Stimulated activated CD8-positive, alpha-beta memory T cell treated with anti-CD3 and anti-CD28 coated beads, Interleukin-2, amount 100 ng/mL, for 48 hours (primary cell): ENCODE data around the gene C17orf113.
"Not testable (repeated sequence)": the region's sequence is repeated elsewhere in the genome, so short reads cannot be mapped to it uniquely, and the experiment has no call there.

Experiments
- DNase-seq, 2 donors: peaks; one replicate each; pipeline ENCODE4 v3.0.0-alpha.2; 2020; ENCODE audit warnings: low read depth in 2 of 2

The C17orf113 gene

GRCh38 chr17:42042598-42043319 is 7.6 kb downstream of the C17orf113 start:
- DNase-seq = no peak

DNA sequence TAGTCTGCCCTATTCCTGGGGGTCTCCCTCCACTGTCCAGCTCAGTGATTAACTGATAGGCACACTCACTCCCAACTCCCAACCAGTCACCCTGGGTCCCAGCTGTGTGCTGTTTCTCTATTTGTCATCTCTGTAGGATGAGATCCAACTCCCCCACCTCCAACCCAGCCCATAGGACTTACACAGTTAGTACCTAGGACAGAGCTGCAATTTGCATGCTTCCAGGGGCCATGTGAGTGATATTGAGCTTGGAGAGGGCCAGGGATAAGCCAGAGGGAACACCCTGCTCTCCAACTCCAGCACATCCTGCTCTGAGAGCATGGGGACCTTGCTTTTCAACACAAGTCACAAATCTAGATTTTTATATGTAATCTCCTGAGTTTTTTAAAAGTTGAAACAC is 8.8 kb downstream of the C17orf113 start:
- DNase-seq = no peak

GRCh38 chr17:42040818-42041217 is 9.6 kb downstream of the C17orf113 start:
- no peak for DNase-seq

GRCh38 chr17:42039794-42040763 is 10.3 kb downstream of the C17orf113 start:
- no peak for DNase-seq

- DNase-seq = no peak
These were observed 12.0 kb downstream of the C17orf113 start for GRCh38 chr17:42038221-42038973.

DNA sequence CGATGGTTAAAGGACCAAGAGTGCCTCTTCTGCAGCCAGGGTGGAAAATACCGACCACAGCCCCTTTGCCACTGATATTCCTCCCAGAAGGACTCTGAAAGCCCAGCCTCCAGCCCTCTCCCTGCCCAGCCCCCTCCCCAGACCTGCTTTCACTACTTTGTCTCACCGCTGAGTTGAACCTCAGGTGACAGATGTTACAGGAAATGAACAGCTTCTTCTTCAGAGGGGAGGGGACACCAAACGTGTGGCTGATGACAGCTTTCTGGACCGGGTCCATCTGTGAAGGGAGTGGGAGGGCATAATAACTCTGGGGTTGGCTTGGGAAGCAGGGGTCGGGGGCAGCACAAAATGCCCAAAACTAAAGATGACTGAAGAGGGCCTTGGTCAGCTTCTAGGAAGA is 16.3 kb downstream of the C17orf113 start:
- no peak for DNase-seq

DNA sequence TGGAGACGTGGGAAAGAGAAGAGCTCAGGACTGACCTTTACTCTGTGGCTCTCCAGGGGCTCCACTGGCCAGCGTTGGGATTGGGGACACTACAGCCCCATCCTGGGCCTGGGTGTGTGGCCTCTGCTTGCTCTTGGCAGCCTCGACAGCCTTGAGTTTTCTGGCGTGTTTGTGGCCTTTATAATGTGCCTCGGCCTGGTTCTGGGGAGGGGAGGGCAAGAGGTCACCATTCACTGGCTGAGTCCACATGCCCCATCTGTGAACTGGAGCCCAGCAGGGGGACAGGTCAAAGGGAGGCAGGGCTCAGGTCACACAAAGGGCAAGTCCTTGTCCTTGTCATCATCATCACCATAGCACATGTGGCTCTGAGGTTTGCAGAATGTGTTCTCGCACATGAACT is 18.8 kb downstream of the C17orf113 start:
- DNase-seq = no peak

DNA sequence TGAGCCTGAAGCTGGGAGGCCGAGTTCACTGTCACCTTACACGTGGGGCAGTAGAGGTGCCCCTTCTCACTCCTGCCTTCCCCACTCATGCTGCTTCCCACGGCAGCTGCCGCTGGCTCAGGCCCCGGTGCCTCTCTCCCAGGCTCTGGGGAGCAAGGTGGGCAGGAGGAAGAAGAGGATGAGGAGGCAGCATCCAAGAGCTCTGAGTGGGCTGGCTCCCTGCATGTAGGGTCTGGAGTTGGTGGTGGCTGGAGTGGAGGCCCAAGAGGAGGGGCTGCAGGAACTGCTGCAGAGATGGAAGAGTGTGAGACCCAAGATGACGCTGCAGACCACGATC is 21.6 kb downstream of the C17orf113 start:
- DNase-seq = no peak

- DNase-seq = no peak
These were observed 22.2 kb downstream of the C17orf113 start for GRCh38 chr17:42027961-42028790.

DNA sequence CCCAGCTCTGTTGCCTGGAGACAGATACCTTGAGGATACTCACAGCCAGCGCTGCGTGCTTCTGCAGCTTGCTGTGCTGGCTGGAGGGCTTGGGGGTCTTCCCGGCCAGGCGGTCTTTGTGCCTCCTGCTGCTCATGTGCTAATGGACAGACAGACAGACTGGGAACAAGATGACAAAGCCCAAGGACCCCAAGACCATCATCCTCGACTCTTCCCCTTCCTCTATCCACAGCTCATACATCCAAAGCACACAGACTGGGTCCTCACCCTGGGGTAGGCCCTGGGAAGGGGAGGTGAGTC is 22.9 kb downstream of the C17orf113 start:
- DNase-seq = no peak

DNA sequence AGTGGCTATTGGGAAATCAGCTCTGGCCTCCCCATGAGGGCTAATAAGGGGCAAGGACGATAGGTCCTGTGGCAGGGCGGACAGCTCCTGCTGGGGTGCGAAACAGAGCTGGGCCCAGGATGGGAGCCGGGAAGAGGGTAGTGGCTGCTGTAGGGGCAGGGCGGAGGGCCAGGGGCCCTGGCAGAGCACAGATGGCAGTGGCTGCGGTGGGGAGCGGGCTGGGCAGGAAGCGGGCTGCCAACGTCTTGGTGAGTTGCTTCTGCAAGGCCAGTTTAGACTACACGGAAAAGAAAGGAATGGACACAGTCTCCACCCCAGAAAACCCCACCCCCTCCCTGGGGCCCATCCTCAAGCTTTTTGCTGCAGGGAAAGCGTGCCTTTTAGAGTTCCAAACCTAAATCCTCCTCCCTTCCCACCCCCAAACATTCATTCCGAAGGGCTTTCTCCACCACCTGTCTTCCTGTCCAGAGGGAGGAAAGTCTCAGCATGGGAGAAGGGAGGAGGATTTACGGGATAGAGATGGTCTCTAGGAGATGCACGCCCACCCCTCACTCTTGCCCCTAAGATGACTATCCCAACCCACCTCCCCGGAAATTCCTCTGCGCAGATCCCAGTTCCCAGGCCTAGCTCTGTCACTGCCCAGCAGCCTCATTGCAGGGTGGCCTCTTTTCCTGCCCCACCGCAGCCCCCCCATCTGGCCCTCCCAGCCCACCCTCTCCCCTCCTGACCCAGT is 23.4 kb downstream of the C17orf113 start:
- no peak for DNase-seq

DNA sequence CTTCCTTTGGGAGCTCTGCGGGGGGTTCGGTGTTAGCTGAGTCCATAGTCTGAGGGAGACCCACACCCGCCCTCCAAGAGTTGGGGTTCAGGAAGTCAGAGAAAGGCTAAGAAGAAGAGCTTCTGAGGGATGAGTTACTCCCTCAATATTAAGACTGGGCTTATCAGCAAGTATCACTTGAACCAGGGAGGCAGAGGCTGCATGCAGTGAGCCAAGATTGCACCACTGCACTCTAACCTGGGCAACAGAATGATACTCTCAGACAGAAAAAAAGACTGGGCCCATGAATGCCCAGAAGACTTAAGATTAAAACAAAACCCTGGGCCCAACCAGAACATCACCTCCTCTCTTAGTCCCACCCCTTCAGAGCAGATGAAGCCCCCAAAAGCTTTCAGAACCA is 24.5 kb downstream of the C17orf113 start:
- no peak for DNase-seq

GRCh38 chr17:42025191-42025579 is 25.2 kb downstream of the C17orf113 start:
- no peak for DNase-seq

DNA sequence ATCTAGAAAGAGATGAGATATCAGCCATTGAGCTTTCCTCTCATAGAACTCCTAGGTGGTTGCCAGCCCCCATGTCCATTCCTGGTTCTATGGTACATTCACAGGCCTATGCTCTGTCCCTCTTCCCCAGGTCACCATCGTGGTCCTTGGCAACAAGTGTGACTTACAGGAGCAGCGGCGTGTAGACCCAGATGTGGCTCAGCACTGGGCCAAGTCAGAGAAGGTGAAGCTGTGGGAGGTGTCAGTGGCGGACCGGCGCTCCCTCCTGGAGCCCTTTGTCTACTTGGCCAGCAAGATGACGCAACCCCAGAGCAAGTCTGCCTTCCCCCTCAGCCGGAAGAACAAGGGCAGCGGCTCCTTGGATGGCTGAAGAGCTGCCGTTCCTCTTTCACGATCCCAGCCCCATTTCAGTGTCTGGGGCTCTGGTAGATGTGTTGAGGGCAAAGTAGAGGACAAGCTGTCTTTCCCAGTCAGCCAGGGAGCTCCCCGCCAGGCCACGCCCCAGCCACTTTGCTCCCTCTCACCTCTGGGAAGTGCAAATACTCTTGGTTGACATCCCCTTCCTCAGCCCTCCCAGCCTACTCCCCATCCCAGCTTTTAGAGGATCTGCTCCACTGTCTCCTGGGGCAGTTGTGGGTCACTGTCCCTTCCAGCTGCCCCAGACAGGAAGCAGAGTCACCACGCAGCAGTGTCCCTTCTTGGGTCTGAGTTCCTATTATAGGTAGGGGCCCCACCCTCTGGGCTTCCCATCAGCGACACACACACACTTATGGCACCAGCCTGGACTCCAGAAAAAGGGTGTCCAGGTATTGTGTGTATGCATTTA is 26.7 kb downstream of the C17orf113 start:
- DNase-seq = no peak

GRCh38 chr17:42020845-42021244 is 29.6 kb downstream of the C17orf113 start:
- DNase-seq = not testable (repeated sequence)

DNA sequence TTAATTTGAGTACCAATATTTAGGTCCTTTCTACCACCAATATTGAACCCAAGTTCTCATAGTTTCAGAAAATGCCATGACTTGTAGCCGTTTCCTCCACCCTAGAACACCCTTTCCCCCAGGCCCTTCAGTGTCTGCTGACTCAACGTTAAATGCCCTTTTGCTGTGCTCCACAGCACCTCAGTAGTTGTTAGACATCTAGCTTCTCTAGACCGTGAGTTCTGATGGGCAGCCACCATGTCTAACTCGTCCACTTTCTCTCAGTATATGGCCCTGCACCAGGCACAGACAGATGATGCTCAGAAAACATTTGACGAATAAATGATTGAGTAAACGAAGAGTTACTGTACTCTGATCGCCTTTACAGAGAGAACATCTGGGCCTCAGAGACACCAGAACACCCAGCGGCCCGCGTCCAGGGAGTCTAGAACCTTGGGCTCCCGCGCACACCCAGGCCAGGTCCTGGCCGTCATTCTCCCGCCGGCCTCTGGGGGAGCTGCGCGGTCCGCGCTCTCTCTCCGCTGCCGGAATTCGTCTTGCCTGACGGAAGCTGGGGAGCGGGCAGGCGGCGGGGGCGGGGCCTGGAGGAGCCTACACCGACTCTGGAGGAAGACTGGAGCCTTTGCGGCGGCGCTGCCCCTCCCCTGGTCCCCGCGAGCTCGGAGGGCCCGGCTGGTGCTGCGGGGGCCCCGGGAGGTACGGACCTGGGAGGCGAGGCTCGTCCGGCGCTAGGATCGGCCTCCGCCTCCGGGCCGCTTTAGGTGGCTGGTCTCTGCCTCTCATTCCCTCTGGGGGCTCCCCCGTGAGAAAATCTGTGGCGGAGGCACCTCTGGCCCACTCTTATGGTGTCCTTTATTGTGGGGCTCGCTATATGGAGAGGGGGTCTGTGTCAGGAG is 30.6 kb downstream of the C17orf113 start, which contains the start of gene NKIRAS2:
Gene NKIRAS2, plus strand, starts transcription at position 582 of the 896 bp plus-strand sequence. CDS start 1,488 bp downstream, outside the sequence.
- DNase-seq = peak; percentile 91 to 92

DNA sequence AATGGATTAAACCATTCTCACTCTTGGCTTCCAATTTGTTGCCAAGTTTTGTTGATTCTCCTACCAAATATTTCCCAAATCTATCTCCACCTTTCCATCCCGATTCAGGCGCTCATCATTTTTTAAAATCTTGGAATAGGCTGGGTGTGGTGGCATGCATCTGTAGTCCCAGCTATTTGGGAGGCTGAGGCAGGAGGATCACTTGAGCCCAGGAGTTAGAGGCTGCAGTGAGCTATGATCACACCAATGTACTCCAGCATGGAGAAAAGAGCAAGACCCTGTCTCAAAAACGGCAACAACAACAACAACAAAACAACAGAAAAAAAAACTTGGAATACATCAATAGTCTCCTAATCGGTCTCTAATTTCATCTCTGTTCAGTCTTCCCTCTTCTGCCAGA is 31.4 kb downstream of the C17orf113 start:
- DNase-seq = no peak

DNA sequence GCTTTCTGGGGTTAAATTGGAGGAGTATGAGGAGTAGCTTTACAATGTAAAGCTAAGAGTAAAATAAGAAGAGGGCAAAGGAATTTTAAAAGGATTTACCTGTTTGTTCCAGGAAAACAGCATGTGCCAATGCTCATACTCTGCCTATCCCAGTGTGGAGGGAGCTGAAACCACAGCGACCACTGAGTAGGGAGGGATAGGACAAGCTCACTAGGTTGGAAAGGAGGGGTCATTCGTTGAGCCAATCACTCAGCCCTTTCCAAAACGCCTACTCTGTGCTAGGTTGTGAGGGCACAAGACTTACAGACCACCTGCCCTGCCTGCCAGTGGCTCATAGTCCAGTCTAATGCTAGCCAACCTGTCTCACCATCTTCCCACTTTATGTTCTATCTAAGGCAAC is 32.1 kb downstream of the C17orf113 start:
- no peak for DNase-seq

DNA sequence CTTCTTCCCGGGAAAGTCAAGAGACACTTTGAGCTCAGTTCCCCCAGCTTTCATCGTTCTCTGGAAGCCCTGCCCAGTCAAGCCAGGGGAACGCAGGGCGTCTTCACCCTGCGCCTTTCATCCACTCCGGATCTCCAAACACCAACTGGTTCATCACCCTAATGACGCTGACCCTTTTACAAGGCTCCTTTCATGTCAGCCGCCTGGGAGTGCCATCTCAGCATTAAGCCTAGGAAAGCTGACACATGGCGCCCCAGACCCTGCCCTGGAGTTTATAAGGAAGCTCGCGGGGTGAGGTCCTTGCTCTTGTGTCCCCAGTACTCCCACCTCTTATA is 32.6 kb downstream of the C17orf113 start:
- no peak for DNase-seq
